Measurements from ENCODE around the gene SBDS.
"Not testable (repeated sequence)": the region's sequence is repeated elsewhere in the genome, so short reads cannot be mapped to it uniquely, and the experiment has no call there.

SBDS gene

DNA sequence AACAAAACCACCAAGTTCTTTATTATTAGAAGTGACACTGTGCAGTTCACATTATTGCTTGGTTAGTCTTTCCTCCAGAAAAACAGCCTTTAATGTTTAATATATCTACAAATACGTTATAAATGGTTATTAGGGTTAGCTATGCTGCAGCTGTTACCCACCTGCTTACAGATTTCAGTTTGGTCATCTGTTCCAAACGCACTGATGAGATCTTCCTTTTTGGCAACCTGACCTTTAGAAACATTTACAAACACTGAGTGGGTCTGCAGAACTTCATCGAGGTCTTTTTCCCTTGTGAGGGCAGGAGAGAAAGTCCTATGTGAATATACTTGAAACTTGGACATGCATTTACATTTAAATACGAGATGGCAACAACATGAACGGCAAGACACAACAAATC is 1.3 kb downstream of the SBDS start:
- DNase-seq = not testable (repeated sequence)

DNA sequence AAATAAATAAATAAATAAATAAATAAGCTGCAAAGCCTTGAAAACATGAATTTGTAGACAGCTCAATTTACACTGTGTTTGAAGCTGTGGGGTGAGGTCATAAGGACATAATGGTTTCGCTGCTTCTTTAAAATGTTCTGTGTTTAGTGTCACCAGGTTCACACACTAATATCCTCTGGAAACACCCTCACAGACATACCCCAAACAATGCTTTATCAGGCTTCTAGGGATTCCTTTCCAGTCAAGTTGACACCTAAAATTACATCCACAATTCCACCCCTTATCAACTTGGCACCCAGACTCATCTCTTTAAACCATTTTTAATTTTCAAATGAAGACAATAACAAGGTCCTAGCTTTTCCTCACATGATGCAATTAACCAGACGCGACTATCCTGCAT is 5.8 kb downstream of the SBDS start:
- DNase-seq = not testable (repeated sequence)

GRCh38 chr7:66980336-66980735 is 15.1 kb downstream of the SBDS start:
- DNase-seq = not testable (repeated sequence)

DNA sequence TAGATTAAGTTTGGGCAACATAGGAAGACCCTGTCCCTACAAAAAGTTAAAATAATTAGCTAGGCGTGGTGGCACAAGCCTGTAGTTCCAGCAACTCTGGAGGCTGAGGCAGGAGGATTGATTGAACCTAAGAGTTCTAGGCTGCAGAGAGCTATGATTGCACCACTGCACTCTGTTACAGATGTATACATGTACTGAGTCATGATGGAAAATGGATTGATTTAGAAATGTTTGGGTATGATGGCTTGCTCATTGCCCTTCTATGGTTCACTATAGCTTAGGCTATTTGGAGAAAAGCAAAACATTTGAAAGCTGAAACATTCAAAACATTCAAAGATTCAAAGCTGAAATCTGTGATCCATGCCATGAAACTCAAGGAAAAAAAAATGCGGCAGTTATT is 16.4 kb downstream of the SBDS start:
- not testable (repeated sequence) for DNase-seq

DNA sequence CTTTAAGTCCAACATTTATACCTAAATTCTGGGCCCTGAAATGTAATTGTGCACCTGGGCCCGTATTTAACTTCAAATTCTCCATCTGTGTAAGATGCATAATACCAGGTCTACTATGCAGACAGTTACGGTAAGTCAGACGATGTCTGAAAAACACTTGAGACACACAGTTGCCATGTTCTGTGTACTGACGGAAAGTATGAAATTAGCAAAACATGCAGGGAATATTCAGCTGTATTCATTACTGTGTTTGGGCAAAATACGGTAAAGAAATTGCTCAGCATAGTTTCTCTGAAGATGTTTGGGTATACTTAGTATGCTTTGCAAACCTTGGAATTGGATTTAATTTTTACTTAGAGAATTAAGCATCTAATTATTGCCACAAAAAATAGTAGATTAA is 17.1 kb downstream of the SBDS start:
- not testable (repeated sequence) for DNase-seq

DNA sequence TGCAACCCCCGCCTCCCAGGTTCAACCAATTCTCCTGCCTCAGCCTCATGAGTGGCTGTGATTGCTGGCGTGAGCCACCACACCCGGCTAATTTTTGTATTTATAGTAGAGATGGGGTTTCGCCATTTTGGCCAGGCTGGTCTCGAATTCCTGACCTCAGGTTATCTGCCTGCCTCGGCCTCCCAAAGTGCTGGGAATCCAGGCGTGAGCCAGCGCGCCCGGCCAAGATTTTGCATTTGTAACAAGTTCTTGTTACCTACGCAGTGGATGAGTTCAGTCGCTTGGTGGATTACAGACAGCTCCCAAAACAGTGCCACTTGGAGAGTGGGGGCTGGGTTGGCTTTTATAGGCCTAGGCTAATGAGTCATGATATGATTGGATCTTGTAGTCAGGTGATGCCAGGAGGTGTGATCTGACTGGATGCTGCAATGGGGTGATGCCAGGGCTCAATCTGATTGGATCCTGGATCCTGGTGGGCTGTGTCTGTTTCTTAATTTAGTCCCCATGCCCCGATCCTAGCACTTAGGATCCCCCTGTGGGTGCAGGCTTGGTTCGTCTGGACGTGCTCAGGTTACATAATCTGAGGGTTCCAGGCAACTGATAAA is 20.3 kb downstream of the SBDS start:
- no peak for DNase-seq

DNA sequence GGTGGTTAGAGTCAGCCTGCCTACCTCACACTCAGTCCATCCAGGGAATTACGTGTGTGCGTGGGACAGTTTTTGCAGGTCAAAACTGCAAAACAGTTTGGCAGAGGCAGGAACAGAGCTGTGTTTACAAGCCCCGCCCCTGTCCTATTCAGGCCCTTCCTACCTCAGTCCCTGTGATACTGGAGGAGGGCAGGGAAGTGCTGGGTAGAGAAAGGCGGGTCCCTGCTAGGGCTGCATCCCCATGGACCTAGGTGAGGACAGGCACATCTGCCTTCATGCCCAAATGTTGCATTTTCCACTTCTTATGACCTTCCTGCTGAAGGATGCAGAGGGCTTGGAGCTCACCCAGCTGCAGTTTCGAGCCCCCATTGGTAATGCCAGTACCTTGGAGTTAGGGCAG is 25.1 kb downstream of the SBDS start:
- no peak for DNase-seq

GRCh38 chr7:66969001-66969400 is 26.4 kb downstream of the SBDS start:
- not testable (repeated sequence) for DNase-seq

- no peak for DNase-seq
Observed at GRCh38 chr7:66967029-66967428, 28.4 kb downstream of the SBDS start.

DNA sequence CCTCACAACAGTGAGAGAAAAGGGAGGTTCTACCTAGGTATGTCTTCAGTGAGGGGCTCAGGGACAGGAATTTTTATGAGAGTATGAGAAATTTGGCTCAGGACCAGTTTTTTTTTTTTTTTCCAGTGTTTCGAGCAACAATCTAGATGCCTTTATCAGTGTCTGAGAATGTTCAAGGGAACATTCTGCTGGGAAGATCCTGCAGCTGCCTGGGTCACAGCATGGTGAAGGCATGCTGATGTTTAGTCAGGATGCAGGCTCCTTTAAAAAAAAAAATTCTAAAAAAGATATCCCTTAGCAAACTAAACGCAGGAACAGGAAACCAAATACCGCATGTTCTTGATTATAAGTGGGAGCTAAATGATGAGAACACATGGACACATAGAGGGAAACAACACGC is 31.0 kb downstream of the SBDS start:
- no peak for DNase-seq

- DNase-seq = no peak
Observed at GRCh38 chr7:66961096-66961495, 34.3 kb downstream of the SBDS start.

- no peak for DNase-seq
Observed at GRCh38 chr7:66960192-66960591, 35.2 kb downstream of the SBDS start.

DNA sequence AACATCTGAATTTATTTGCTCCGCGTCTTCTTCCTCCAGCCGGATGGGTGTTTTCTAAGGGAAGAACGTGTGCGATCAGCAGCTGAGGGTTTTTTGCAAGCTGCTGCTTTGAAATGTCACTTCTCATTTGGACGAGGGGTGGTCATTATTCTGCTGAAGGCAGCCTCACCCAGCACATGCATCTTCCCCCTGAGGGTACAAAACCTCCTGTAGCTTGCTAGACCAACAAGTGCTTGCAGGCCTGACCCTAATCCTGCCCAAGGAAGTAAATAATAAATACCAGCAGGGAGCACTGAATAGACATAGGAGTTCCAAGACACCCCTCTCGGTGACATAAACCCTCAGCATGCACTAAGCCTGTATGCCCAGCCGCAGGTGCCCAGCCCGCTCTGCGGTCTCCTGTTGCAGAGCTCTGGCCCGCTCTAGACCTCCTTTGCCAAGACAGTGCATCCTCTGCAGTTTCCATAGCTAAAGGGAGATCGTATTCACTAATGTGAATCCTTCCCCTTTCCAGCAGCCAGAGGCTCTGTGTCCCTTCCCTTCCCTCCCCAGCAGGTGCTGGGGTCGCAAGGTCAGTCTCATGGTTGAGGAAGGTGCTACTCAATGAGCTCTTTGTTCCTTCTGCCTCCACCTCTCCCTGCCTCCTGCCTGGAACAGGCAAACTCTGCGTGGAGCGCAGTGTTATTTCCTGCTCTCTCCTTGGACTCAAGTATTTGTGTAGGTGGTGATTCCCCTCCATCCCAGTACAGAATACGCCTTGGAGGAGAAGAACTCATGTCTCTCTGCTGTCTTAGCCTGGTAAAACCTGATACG is 36.6 kb downstream of the SBDS start:
- no peak for DNase-seq

DNA sequence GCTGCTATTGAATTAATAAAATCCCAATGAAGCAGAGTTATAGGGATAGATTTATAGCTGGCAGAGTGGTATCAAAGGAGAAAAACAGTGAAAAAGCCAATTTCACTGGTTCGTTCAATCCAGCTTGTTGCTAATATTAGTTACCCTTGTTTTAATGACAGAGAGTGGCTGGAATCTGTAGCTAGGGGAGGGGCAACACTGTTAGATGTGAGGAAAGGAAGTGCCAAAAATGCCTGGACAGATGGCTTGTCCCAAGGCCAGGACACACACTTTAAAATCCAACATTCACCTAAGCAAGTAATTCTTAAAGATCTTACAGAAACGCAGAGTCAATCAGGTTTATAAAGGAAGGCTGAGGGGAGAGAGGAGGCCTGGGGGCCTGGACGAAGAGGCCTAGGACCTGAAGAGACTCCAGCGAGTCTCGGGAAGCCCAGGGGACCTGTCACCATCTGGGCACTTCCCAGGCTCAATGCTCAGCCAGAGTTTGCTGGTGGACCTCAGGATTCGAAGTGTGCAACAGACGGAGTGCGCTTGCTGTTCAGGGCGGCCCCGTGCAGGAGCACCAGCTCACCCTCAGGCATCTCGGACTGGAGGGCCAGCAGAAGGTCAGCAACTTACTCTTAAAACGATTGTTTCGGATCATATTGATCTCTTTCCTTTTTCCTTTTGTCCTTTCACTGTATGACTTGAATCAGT is 37.6 kb downstream of the SBDS start:
- DNase-seq = no peak

- DNase-seq = no peak
Observed at GRCh38 chr7:66953044-66953427, 42.4 kb downstream of the SBDS start.

- no peak for DNase-seq
Observed at GRCh38 chr7:66952343-66953043, 42.9 kb downstream of the SBDS start.

DNA sequence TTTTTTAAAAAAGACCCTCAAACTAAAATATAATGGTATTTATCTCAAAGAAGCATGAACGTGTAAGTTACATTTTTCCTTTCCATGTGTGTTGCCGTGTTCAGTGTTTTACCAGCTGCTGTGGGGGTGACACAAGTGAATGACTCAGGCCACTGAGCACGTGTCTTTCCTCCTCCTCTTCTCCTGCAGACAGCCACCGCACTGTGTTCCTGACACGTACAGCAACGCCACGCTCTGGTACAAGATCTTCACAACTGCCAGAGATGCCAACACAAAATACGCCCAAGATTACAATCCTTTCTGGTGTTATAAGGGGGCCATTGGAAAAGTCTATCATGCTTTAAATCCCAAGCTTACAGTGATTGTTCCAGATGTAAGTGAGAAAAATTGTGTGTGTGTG is 44.6 kb downstream of the SBDS start:
- DNase-seq = no peak

DNA sequence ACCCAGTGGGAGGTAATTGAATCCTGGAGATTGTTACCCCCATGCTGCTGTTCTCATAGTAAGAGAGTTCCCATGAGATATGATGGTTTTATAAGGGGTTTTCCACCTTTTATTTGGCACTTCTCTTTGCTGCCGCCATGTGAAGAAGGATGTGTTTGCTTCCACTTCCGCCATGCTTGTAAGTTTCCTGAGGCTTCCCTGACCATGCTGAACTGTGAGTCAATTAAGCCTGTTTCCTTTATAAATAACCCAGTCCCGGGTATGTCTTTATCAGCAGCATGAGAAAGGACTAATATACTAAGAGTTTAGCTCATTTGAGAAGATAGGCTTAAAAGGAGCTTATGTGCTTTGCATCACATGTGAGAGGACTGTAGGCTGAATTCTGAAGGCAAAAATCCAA is 45.1 kb downstream of the SBDS start:
- no peak for DNase-seq

GRCh38 chr7:66948480-66949109 is 46.8 kb downstream of the SBDS start:
- DNase-seq = no peak

- DNase-seq = no peak
Observed at GRCh38 chr7:66946545-66946944, 48.8 kb downstream of the SBDS start.

GRCh38 chr7:66939325-66939724 is 56.1 kb downstream of the SBDS start:
- no peak for DNase-seq

DNA sequence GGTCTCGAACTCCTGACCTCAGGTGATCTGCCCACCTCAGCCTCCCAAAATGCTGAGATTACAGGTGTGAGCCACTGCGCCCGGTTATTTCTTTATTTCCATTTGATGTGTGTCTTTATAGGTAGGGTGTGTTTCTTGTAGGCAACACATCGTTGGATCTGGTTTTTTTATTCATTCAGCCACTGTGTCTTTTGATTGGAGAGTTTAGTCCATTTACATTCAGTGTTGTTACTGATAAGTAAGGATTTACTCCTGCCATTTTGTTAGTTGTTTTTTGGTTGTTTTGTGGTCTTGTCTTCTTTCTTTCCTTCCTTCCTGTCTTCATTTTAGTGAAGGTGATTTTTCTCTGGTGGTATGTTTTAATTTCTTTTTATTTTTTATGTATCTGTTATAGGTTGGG is 57.4 kb downstream of the SBDS start:
- no peak for DNase-seq
